Lung (tissue), 10 donors: ENCODE results near the gene TMSB15A. TPM values are rescaled to one million over a fixed set of nuclear protein-coding genes. Genes with fewer than 3 reads are reported as not detected.
"Not testable (repeated sequence)": the region's sequence is repeated elsewhere in the genome, so short reads cannot be mapped to it uniquely, and the experiment has no call there.

Source experiments
- ATAC-seq: fragments of 200-7000 bp; cut with Tn5 transposase; one replicate; pipeline ENCODE4 v1.9.1; 2020; ENCODE audit warnings: moderate number of reproducible peaks; ENCODE audit not compliant: insufficient read depth, low FRiP score
- DNase-seq, 3 donors: peaks; one replicate each; pipeline ENCODE4 v3.0.0-alpha.2; 2013 to 2017
- H3K27ac ChIP-seq, 2 donors: one replicate each; pipeline ENCODE4 v1.5.1; 2013; ENCODE audit warnings: mild to moderate bottlenecking in 2 of 2, moderate library complexity in 2 of 2, control low read depth in 1 of 2, inconsistent platforms in 1 of 2, low read depth in 1 of 2, low read length in 1 of 2
- H3K27me3 ChIP-seq, 3 donors: one replicate each; pipeline ENCODE4 v1.5.1; 2013; ENCODE audit warnings: low read length in 2 of 3; ENCODE audit not compliant: control insufficient read depth in 3 of 3, insufficient read depth in 3 of 3
- H3K36me3 ChIP-seq, 4 donors: one replicate each; pipeline ENCODE4 v1.5.1; 2013; ENCODE audit warnings: low read length in 4 of 4, mild to moderate bottlenecking in 1 of 4, moderate library complexity in 1 of 4; ENCODE audit not compliant: control insufficient read depth in 4 of 4, insufficient read depth in 4 of 4
- H3K4me1 ChIP-seq, 5 donors: one replicate each; pipeline ENCODE4 v1.5.1; 2013; ENCODE audit warnings: low read length in 5 of 5, mild to moderate bottlenecking in 2 of 5, moderate library complexity in 1 of 5; ENCODE audit not compliant: control insufficient read depth in 5 of 5, insufficient read depth in 5 of 5
- H3K4me3 ChIP-seq: one replicate; pipeline ENCODE4 v1.5.1; 2013; ENCODE audit warnings: mild to moderate bottlenecking, control low read depth, moderate library complexity
- H3K9ac ChIP-seq, 2 donors: one replicate each; pipeline ENCODE4 v1.5.1; 2013; ENCODE audit warnings: low read length in 2 of 2, control low read depth in 1 of 2; ENCODE audit not compliant: insufficient read depth in 1 of 2
- H3K9me3 ChIP-seq, 4 donors: one replicate each; pipeline ENCODE4 v1.5.1; 2013; ENCODE audit warnings: low read length in 3 of 4, mild to moderate bottlenecking in 1 of 4, moderate library complexity in 1 of 4; ENCODE audit not compliant: control insufficient read depth in 4 of 4, insufficient read depth in 3 of 4
- WGBS, 2 donors: extraction: QIAGEN DNeasy Blood & Tissue Kit; methylation state at CpG; one replicate each; pipeline ENCODE4 v1.1.7; 2013; 5-methylcytosine and 5-hydroxymethylcytosine counted together
- polyA plus RNA-seq, 2 donors: library from polyadenylated mRNA; stranded (reverse); fragments of 200-250 nt; gene quantifications; one replicate each; pipeline ENCODE4 v1.2.1, GENCODE V29; 2013
- total RNA-seq, 2 donors: library from RNA; depleted of rRNA in 1 of 2; stranded (reverse); fragments of >200 nt in 1 of 2; gene quantifications; one replicate each; pipeline ENCODE4 v1.2.1, GENCODE V29; 2014 to 2021
- donor health status: Bipolar disorder and iron deficiency.
- donor health status: healthy.
- donor health status: DM: yes; HTN: yes; CAD: no.

Gene TMSB15A
- total and polyA plus RNA-seq, 4 donors = 1.1 to 6.4 (median 2.2) TPM

DNA sequence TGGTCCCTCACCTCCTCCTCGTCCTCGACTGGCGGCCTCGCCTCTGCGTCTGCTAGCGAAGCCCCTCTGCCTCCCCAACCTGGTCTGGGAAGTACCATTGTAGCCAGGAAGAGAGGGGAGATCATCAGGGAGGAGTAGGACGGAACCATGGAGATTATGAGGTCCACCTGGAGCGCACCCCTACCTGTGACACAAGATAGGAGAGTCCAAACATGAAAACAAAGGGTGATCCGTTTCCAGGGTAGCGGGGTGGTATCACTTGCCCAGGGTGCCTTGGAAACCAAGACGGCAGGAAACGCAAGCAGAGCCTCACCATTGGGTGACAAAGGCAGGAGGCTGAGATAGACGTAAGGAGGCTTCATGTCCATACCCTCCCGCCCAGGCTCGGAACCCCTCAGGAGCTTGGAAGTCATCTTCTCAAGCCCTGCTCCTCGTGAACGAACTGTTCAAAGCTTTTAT lies 44.7 kb downstream of the TMSB15A start, which contains the start of gene TCP11X2:
TCP11X2 (minus strand) TSS at position 51 of the 459 bp plus-strand sequence.
- H3K4me3 ChIP-seq, H3K4me1 ChIP-seq, H3K27ac ChIP-seq, H3K9me3 ChIP-seq, H3K9ac ChIP-seq, H3K27me3 ChIP-seq, DNase-seq, ATAC-seq, H3K36me3 ChIP-seq: not testable (repeated sequence)
- 55 to 69% methylated on average over 5 to 7 of the region's 17 CpGs for WGBS, 2 donors

DNA sequence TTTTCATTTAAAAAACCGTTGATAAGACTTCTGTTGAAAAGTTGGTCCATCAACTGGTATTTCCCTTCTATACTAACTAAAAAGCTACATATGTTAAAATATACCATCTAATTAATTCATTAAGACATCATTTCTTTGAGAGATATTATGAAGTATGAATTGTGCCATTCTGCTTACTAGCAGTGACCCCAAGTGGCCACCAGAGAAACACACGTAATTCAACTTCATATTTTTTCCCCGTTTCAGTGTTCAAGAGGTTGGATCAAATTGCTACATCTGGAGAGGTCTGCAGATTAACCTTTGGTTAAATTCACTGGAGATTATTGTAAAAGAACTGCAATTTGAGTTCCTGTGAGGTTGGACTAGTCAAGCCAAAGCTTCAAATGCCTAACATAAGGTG lies 46.3 kb downstream of the TMSB15A start:
- no CpG with 5 or more reads among the region's 3 CpGs for whole genome bisulfite sequencing, 2 donors
- not testable (repeated sequence) for H3K27me3 ChIP-seq, H3K9ac ChIP-seq, H3K9me3 ChIP-seq, H3K27ac ChIP-seq, ATAC-seq, H3K36me3 ChIP-seq, DNase-seq, H3K4me1 ChIP-seq, H3K4me3 ChIP-seq

Other genes starting within 250 kb of the TMSB15A start
- under 1 TPM in 1 of 2 donors, not detected in 1; 0.43 TPM for gene NXF2B, start 76.7 kb downstream of the TMSB15A start, total RNA-seq
- gene NXF2B, start 76.7 kb downstream of the TMSB15A start, polyA plus RNA-seq = under 1 TPM; 0.11 to 0.18 TPM
- gene TCP11X2, start 44.9 kb downstream of the TMSB15A start, total RNA-seq = 1 to 10 TPM; 1.0 to 1.7 TPM
- under 1 TPM; 0.12 to 0.17 TPM for gene TCP11X2, start 44.9 kb downstream of the TMSB15A start, polyA plus RNA-seq
- gene ARMCX5, start 82.8 kb upstream of the TMSB15A start, total RNA-seq = 10 to 100 TPM; 12.2 to 35.7 TPM
- gene ARMCX5, start 82.8 kb upstream of the TMSB15A start, polyA plus RNA-seq = 10 to 100 TPM in 1 of 2 donors, 1 to 10 TPM in 1; 6.5 to 11.3 TPM
- 10 to 100 TPM in 1 of 2 donors, 1 to 10 TPM in 1; 3.1 to 18.1 TPM for gene GPRASP1, start 134.7 kb upstream of the TMSB15A start, total RNA-seq
- 1 to 10 TPM in 1 of 2 donors, under 1 TPM in 1; 0.74 to 2.4 TPM for gene GPRASP1, start 134.7 kb upstream of the TMSB15A start, polyA plus RNA-seq
- gene GPRASP2, start 195.7 kb upstream of the TMSB15A start, total RNA-seq = 10 to 100 TPM in 1 of 2 donors, 1 to 10 TPM in 1; 6.0 to 23.9 TPM
- 1 to 10 TPM; 2.4 to 2.8 TPM for gene GPRASP2, start 195.7 kb upstream of the TMSB15A start, polyA plus RNA-seq
- gene GPRASP3, start 204.0 kb upstream of the TMSB15A start, total RNA-seq = 10 to 100 TPM in 1 of 2 donors, 1 to 10 TPM in 1; 3.4 to 12.9 TPM
- gene GPRASP3, start 204.0 kb upstream of the TMSB15A start, polyA plus RNA-seq = under 1 TPM; 0.87 TPM